Lower lobe of right lung (tissue), 2 donors: ENCODE measurements around the gene COL4A2. TPM values are rescaled to one million over a fixed set of nuclear protein-coding genes. Genes with fewer than 3 reads are reported as not detected.

Experiments
- ATAC-seq, 2 donors: fragments of 200-7000 bp; cut with Tn5 transposase; one replicate each; pipeline ENCODE4 v1.9.1; 2020 to 2022; ENCODE audit warnings: mild to moderate bottlenecking in 2 of 2, moderate library complexity in 2 of 2
- DNase-seq: peaks from one replicate; pipeline ENCODE4 v3.0.0-alpha.2; 2020
- H3K27ac ChIP-seq: fragments of 200-600 bp; one replicate; pipeline ENCODE4 v1.8.0; 2022
- H3K27me3 ChIP-seq: fragments of 200-600 bp; one replicate; pipeline ENCODE4 v1.8.0; 2022; ENCODE audit warnings: low read depth
- H3K36me3 ChIP-seq: fragments of 200-600 bp; one replicate; pipeline ENCODE4 v1.8.0; 2022; ENCODE audit warnings: mild to moderate bottlenecking
- H3K4me1 ChIP-seq: fragments of 200-600 bp; one replicate; pipeline ENCODE4 v1.8.0; 2022
- H3K4me3 ChIP-seq: fragments of 200-600 bp; one replicate; pipeline ENCODE4 v1.8.0; 2022; ENCODE audit warnings: mild to moderate bottlenecking
- H3K9me3 ChIP-seq: fragments of 200-600 bp; one replicate; pipeline ENCODE4 v1.8.0; 2022
- intact Hi-C: fragments of 100-400 bp; cut with DNase I; formaldehyde crosslinking; loops from one replicate; pipeline ENCODE4 v1.11.0; 2022
- total RNA-seq: library from RNA; stranded (reverse); fragmentation: NEBNext Ultra II Directional; extraction: Animal tissue kit (Norgen Biotek cat#: 25700); gene quantifications from one replicate; pipeline ENCODE4 v1.2.1, GENCODE V29; 2021
- TF ChIP-seq, protein P1 (sequence below): fragments of 200-600 bp; IDR thresholded peaks from one replicate; pipeline ENCODE4 v1.8.0; 2022; ENCODE audit warnings: antibody characterized with exemption, mild to moderate bottlenecking
- donor health status: DM: no; HTN: yes; CAD: no; lungs with severe emphysema.

COL4A2 gene
- total RNA-seq, 1 donor from 2014 or later: 185 TPM

DNA sequence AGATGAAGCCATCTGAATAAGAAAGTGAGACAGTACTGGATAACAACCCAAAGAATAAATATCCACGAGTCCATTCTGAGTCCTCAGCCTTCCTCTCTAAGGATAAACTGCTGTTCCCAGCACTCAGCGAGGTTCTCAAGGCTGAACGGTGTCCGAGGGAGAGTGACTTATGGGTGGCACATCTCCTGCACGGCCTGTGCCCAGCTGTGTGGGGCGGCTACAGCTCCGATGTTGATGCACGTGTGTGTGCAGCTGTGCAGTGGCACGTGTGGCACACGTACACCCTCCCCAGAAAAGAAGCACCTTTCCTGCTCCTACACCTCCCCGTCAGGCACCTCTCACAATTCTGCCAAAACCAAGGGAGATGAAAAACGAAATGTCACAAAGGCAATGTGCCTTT is 209.4 kb downstream of the COL4A2 start:
- TF ChIP-seq, protein P1, sequence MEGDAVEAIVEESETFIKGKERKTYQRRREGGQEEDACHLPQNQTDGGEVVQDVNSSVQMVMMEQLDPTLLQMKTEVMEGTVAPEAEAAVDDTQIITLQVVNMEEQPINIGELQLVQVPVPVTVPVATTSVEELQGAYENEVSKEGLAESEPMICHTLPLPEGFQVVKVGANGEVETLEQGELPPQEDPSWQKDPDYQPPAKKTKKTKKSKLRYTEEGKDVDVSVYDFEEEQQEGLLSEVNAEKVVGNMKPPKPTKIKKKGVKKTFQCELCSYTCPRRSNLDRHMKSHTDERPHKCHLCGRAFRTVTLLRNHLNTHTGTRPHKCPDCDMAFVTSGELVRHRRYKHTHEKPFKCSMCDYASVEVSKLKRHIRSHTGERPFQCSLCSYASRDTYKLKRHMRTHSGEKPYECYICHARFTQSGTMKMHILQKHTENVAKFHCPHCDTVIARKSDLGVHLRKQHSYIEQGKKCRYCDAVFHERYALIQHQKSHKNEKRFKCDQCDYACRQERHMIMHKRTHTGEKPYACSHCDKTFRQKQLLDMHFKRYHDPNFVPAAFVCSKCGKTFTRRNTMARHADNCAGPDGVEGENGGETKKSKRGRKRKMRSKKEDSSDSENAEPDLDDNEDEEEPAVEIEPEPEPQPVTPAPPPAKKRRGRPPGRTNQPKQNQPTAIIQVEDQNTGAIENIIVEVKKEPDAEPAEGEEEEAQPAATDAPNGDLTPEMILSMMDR: no peak
- no peak for DNase-seq
- intact Hi-C loops: no loop called here
- Histone ChIP-seq H3K27ac (no peak overlapping the region), H3K4me1 (peaks cover 33% of the 10 kb centered on the region), H3K4me3 (no peak overlapping the region), H3K36me3 (peaks cover 31% of the 10 kb centered on the region), H3K9me3 (no peaks in the 10 kb centered on the region), H3K27me3 (no peaks in the 10 kb centered on the region)
- ATAC-seq: no peak

DNA sequence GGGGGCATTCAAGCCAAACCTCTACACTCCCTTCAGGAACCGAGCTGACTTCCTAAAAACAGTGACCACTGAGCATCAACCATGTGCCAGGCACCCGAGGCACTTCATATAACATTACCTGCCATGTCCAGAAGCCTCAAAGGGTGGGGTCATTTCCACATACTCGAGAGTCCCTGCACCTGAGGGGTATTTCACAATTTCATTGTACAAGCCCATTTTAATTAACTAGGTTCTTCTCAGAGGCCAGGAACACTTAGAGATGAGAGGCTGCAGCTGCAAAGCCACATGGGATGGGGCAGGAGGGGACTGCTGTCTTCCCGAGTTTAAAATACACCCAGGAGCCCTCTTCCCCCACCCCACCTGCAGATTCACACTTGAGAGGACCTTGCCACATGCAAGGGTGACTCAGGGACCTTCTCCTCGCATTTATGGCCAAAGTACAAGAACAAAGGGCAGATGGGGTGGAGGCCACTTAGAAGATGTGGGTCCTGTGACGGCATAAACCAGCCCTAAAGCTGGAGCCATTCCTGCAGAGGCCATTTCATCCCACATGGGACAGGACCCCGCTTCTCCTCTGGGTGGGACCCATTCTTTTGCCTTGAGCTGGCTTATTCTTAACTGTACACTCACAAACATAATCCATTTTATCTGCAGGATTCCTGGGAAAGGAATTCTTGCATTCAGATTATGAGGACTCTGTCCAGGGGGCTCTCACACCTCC is 210.6 kb downstream of the COL4A2 start:
- no peak for DNase-seq

DNA sequence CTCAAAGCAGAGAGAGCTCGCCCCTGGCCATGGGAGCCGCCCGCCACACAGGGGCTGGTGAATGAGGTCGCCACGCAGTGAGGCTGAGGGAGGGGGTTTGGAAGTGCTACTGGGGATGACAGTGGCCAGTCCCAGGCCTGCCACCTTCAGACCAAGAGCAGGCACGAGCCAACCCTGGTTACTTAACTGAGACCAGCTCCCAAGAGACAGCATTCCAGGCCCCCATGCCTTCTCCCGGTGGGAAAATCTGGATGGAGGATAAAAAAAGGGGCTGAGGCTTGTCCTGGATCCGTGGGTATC is 211.1 kb downstream of the COL4A2 start:
- no peaks in the 10 kb centered on the region for H3K27me3 ChIP-seq
- peaks cover 18% of the 10 kb centered on the region for H3K36me3 ChIP-seq
- TF ChIP-seq, protein P1: no peak
- H3K4me3 ChIP-seq: no peak overlapping the region
- intact Hi-C loops: no loop called here
- peaks cover 49% of the 10 kb centered on the region for H3K4me1 ChIP-seq
- ATAC-seq: no peak
- no peak for DNase-seq
- no peaks in the 10 kb centered on the region for H3K9me3 ChIP-seq
- no peak overlapping the region for H3K27ac ChIP-seq

More for the DNA sequence above, 210.6 kb downstream of the COL4A2 start:
- Histone ChIP-seq H3K4me3 (no peak overlapping the region), H3K27me3 (no peaks in the 10 kb centered on the region), H3K9me3 (no peaks in the 10 kb centered on the region), H3K36me3 (peaks cover 19% of the 10 kb centered on the region), H3K27ac (no peak overlapping the region), H3K4me1 (peaks cover 43% of the 10 kb centered on the region)
- intact Hi-C loops: no loop called here
- TF ChIP-seq, protein P1: no peak
- peak; percentile 6 to 20 for ATAC-seq

DNA sequence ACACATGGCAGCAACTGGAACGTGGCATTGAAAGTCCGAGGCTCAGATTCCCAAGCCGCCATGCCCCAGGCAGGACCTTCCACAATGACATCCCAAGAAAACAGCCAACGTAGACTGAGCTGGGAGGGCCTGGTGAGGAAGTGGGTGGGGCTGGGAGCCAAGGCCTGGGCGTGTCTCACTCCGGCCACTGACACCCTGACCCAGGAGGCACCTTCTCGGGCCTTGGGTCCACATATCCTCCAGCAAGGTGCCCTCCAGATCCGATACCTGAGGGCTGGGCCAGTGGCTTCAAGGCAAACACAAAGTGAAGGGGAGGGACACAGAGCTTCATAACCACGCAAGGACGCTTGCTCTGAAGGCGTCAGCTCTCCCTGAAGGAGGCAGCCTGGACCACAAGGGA is 211.5 kb downstream of the COL4A2 start:
- Histone ChIP-seq H3K36me3 (peaks cover 20% of the 10 kb centered on the region), H3K4me3 (no peak overlapping the region), H3K27me3 (no peaks in the 10 kb centered on the region), H3K9me3 (no peaks in the 10 kb centered on the region), H3K4me1 (peaks cover 51% of the 10 kb centered on the region), H3K27ac (no peak overlapping the region)
- TF ChIP-seq, protein P1: no peak
- ATAC-seq: no peak
- DNase-seq: peak; percentile 55
- intact Hi-C loops: no loop called here

DNA sequence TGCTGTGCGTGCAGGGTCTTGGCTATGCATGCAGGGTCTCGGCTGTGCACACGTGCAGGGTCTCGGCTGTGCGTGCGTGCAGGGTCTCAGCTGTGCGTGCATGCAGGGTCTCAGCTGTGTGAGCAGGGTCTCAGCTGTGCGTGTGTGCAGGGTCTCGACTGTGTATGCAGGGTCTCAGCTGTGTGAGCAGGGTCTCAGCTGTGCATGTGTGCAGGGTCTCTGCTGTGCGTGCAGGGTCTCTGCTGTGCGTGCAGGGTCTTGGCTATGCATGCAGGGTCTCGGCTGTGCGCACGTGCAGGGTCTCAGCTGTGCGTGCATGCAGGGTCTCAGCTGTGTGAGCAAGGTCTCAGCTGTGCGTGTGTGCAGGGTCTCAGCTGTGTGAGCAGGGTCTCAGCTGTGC is 212.0 kb downstream of the COL4A2 start:
- TF ChIP-seq, protein P1: no peak
- H3K36me3 ChIP-seq: peaks cover 19% of the 10 kb centered on the region
- ATAC-seq (no peak), DNase-seq (no peak)
- no peaks in the 10 kb centered on the region for H3K9me3 ChIP-seq
- no peak overlapping the region for H3K27ac ChIP-seq
- no peak overlapping the region for H3K4me3 ChIP-seq
- intact Hi-C loops: no loop called here
- no peaks in the 10 kb centered on the region for H3K27me3 ChIP-seq
- H3K4me1 ChIP-seq: peaks cover 55% of the 10 kb centered on the region
